DOHH2 (cell line): ENCODE data around the gene ULBP2.

ENCODE experiments used
- H3F3A ChIP-seq: fragments of 200-600 bp; sonication (generic), shearing (Covaris generic); 2 replicates; pipeline ENCODE4 v1.6.0; 2016; ENCODE audit warnings: antibody characterized with exemption, mild to moderate bottlenecking; ENCODE audit not compliant: control insufficient read depth, insufficient read depth
- H3K27ac ChIP-seq: fragments of 200-600 bp; sonication (generic); 2 replicates; pipeline ENCODE4 v1.5.1; 2014; ENCODE audit warnings: low read depth, mild to moderate bottlenecking, low read length, moderate library complexity
- H3K27me3 ChIP-seq: fragments of 200-600 bp; sonication (generic); 2 replicates; pipeline ENCODE4 v1.6.1; 2014; ENCODE audit warnings: mild to moderate bottlenecking, low read length, mixed read lengths; ENCODE audit not compliant: control insufficient read depth
- H3K36me3 ChIP-seq: fragments of 200-600 bp; sonication (generic); 2 replicates; pipeline ENCODE4 v1.6.1; 2014; ENCODE audit warnings: mild to moderate bottlenecking, low read length, moderate library complexity, mixed read lengths; ENCODE audit not compliant: control insufficient read depth
- H3K4me1 ChIP-seq: fragments of 200-600 bp; sonication (generic); 2 replicates; pipeline ENCODE4 v1.6.1; 2014; ENCODE audit warnings: mild to moderate bottlenecking, low read length, mixed read lengths; ENCODE audit not compliant: control insufficient read depth
- H3K4me2 ChIP-seq: fragments of 200-600 bp; sonication (generic); 2 replicates; pipeline ENCODE4 v1.6.0; 2014; ENCODE audit warnings: mild to moderate bottlenecking, low read length, moderate library complexity
- H3K4me3 ChIP-seq: fragments of 200-600 bp; sonication (generic); 2 replicates; pipeline ENCODE4 v1.5.1; 2014; ENCODE audit warnings: mild to moderate bottlenecking, low read length, mixed read lengths
- H3K79me2 ChIP-seq: fragments of 200-600 bp; sonication (generic); 2 replicates; pipeline ENCODE4 v1.6.1; 2014; ENCODE audit warnings: mild to moderate bottlenecking, low read length, mixed read lengths; ENCODE audit not compliant: control insufficient read depth
- H3K9me2 ChIP-seq: fragments of 200-600 bp; sonication (generic); replicated peaks from 2 replicates; pipeline ENCODE4 v1.6.1; 2014; ENCODE audit warnings: mild to moderate bottlenecking, low read length, mixed read lengths; ENCODE audit not compliant: control insufficient read depth
- H3K9me3 ChIP-seq: fragments of 200-600 bp; sonication (generic); 2 replicates; pipeline ENCODE4 v1.6.1; 2014; ENCODE audit warnings: antibody characterized with exemption, low read length, mixed read lengths; ENCODE audit not compliant: control insufficient read depth, insufficient read depth
- H4K20me1 ChIP-seq: fragments of 200-600 bp; sonication (generic); 2 replicates; pipeline ENCODE4 v1.6.0; 2014; ENCODE audit warnings: low read depth, mild to moderate bottlenecking, antibody characterized with exemption, low read length, moderate library complexity; ENCODE audit not compliant: control insufficient read depth, insufficient read depth
- CTCF ChIP-seq: fragments of 200-600 bp; sonication (generic); IDR thresholded peaks from one replicate; pipeline ENCODE4 v1.5.1; 2014; ENCODE audit warnings: antibody characterized with exemption, mild to moderate bottlenecking, low read depth, low read length; ENCODE audit not compliant: poor library complexity, severe bottlenecking
- EZH2phosphoT487 ChIP-seq: fragments of 200-600 bp; sonication (generic); IDR thresholded peaks from 2 replicates; pipeline ENCODE4 v1.6.1; 2017; ENCODE audit warnings: borderline replicate concordance, mild to moderate bottlenecking, antibody characterized with exemption, low read length, moderate library complexity, mixed read lengths

The ULBP2 gene

GRCh38 chr6:149904661-149905370 is 37.0 kb upstream of the ULBP2 start:
- Histone ChIP-seq H3K27ac (no peak overlapping the region), H3K27me3 (peaks cover 4% of the 10 kb centered on the region), H3K36me3 (no peaks in the 10 kb centered on the region), H4K20me1 (no peaks in the 10 kb centered on the region), H3K79me2 (no peaks in the 10 kb centered on the region), H3K4me1 (no peaks in the 10 kb centered on the region), H3K4me3 (no peak overlapping the region), H3K9me3 (peaks cover 16% of the 10 kb centered on the region), H3F3A (no peaks in the 10 kb centered on the region), H3K9me2 (no peaks in the 10 kb centered on the region), H3K4me2 (no peak overlapping the region)
- TF ChIP-seq EZH2phosphoT487 (no peak), CTCF (no peak)

GRCh38 chr6:149905371-149905910 is 36.4 kb upstream of the ULBP2 start:
- peaks cover 16% of the 10 kb centered on the region for H3K9me3 ChIP-seq
- peaks cover 4% of the 10 kb centered on the region; the same call in 1 of the 2 replicates for H3K27me3 ChIP-seq
- H3K9me2 ChIP-seq = no peaks in the 10 kb centered on the region
- TF ChIP-seq CTCF = no peak
- no peak for TF ChIP-seq EZH2phosphoT487
- H4K20me1 ChIP-seq = no peaks in the 10 kb centered on the region
- H3K79me2 ChIP-seq = no peaks in the 10 kb centered on the region
- H3K27ac ChIP-seq = no peak overlapping the region
- H3K4me3 ChIP-seq = no peak overlapping the region
- H3K4me2 ChIP-seq = no peak overlapping the region
- H3K4me1 ChIP-seq = no peaks in the 10 kb centered on the region
- H3F3A ChIP-seq = no peaks in the 10 kb centered on the region
- no peaks in the 10 kb centered on the region for H3K36me3 ChIP-seq

- no peaks in the 10 kb centered on the region for H3K79me2 ChIP-seq
- no peaks in the 10 kb centered on the region for H3K4me1 ChIP-seq
- no peak overlapping the region for H3K4me2 ChIP-seq
- no peaks in the 10 kb centered on the region for H4K20me1 ChIP-seq
- H3K9me2 ChIP-seq = no peaks in the 10 kb centered on the region
- H3F3A ChIP-seq = no peaks in the 10 kb centered on the region
- no peak overlapping the region for H3K4me3 ChIP-seq
- no peak for TF ChIP-seq EZH2phosphoT487
- no peak for TF ChIP-seq CTCF
- H3K36me3 ChIP-seq = no peaks in the 10 kb centered on the region
- no peak overlapping the region for H3K27ac ChIP-seq
- peaks cover 4% of the 10 kb centered on the region; the same call in 1 of the 2 replicates for H3K27me3 ChIP-seq
- H3K9me3 ChIP-seq = peaks cover 16% of the 10 kb centered on the region
Observed at GRCh38 chr6:149905911-149906371, 35.9 kb upstream of the ULBP2 start.
